Large intestine (tissue), 3 donors: ENCODE measurements around the gene NUAK2. TPM values are rescaled to one million over a fixed set of nuclear protein-coding genes. Genes with fewer than 3 reads are reported as not detected.

Experiments used
- DNase-seq, 2 donors: peaks; one replicate each; pipeline versions ENCODE4 v3.0.0 to v3.0.0-alpha.2; 2013
- H3K27ac ChIP-seq: one replicate; pipeline ENCODE4 v1.5.1; 2013; ENCODE audit warnings: low read length
- H3K27me3 ChIP-seq: 2 replicates; pipeline ENCODE4 v1.6.1; 2013; ENCODE audit warnings: low read length; ENCODE audit not compliant: control insufficient read depth, insufficient read depth
- H3K36me3 ChIP-seq: 2 replicates; pipeline ENCODE4 v1.6.1; 2013; ENCODE audit warnings: low read length; ENCODE audit not compliant: control insufficient read depth, insufficient read depth
- H3K4me1 ChIP-seq: one replicate; pipeline ENCODE4 v1.6.1; 2013; ENCODE audit warnings: low read length; ENCODE audit not compliant: control insufficient read depth, insufficient read depth
- H3K4me3 ChIP-seq: one replicate; pipeline ENCODE4 v1.5.1; 2013; ENCODE audit warnings: low read length
- H3K9me3 ChIP-seq: one replicate; pipeline ENCODE4 v1.6.1; 2013; ENCODE audit warnings: mild to moderate bottlenecking, low read depth, low read length, moderate library complexity; ENCODE audit not compliant: control insufficient read depth
- WGBS: methylation state at CpG from one replicate; pipeline ENCODE4 v1.1.5; 2013; ENCODE audit warnings: low lambda C conversion rate; ENCODE audit not compliant: insufficient coverage; 5-methylcytosine and 5-hydroxymethylcytosine counted together
- polyA plus RNA-seq: library from polyadenylated mRNA; unstranded; fragments of 120-200 nt; gene quantifications from one replicate; pipeline ENCODE4 v1.2.1, GENCODE V29; 2013

The NUAK2 gene
- polyA plus RNA-seq, 1 donor = 8.5 TPM

DNA sequence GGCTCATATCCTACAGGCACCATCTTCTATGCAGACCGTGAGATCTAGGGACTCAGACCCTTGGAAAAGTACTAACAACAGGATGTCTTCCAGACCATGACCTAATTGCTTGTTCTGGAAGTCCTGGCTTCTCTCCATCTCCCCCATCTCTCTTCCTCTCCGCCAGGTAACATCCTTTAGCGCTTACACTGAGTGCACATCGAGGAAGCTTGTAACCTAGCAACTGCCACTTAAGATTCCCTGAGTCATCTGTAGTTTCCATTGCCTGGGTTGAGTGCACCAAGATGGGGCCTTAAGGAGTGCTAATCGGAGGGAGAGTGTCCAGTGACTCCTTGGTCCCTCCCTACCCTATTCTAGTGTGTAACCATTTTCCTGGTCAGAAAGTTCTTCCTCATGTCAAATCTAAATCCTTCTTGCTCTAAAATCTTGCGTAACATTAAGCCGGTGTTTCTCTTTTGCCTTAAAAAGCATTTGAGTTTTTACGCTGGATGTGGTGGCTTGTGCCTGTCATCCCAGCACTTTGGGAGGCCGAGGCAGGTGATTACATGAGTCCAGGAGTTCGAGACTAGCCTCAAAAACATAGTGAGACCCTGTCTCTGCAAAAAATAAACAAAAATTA lies 25.5 kb upstream of the NUAK2 start:
- DNase-seq = no peak
- no peaks in the 10 kb centered on the region for H3K36me3 ChIP-seq
- 100% methylated on average over 1 of the region's 10 CpGs for WGBS

DNA sequence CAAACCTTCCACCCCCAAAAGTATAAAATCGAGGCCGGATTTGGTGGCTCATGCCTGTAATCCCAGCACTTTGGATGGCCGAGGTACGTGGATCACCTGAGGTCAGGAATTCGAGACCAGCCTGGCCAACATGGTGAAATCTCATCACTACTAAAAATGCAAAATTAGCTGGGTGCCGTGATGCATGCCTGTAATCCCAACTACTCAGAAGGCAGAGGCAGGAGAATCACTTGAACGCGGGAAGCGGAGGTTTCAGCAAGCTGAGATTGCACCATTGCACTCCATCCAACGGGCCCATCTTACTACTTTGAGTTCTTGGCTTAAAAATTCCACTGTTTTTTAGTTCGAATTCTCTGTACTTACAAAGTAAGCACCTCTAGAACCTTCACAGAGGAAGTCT lies 24.2 kb upstream of the NUAK2 start:
- no peak overlapping the region for H3K4me3 ChIP-seq
- peaks cover 3% of the 10 kb centered on the region for H3K9me3 ChIP-seq
- H3K36me3 ChIP-seq = no peaks in the 10 kb centered on the region
- H3K27me3 ChIP-seq = peaks cover 49% of the 10 kb centered on the region
- no peak for DNase-seq
- 87% methylated on average over 3 of the region's 11 CpGs for WGBS
- H3K27ac ChIP-seq = no peak overlapping the region
- peaks cover 9% of the 10 kb centered on the region for H3K4me1 ChIP-seq

More for the DNA sequence above, 25.5 kb upstream of the NUAK2 start:
- no peak overlapping the region for H3K4me3 ChIP-seq
- H3K4me1 ChIP-seq = peaks cover 9% of the 10 kb centered on the region
- H3K27ac ChIP-seq = no peak overlapping the region
- peaks cover 3% of the 10 kb centered on the region for H3K9me3 ChIP-seq
- peaks cover 49% of the 10 kb centered on the region for H3K27me3 ChIP-seq

DNA sequence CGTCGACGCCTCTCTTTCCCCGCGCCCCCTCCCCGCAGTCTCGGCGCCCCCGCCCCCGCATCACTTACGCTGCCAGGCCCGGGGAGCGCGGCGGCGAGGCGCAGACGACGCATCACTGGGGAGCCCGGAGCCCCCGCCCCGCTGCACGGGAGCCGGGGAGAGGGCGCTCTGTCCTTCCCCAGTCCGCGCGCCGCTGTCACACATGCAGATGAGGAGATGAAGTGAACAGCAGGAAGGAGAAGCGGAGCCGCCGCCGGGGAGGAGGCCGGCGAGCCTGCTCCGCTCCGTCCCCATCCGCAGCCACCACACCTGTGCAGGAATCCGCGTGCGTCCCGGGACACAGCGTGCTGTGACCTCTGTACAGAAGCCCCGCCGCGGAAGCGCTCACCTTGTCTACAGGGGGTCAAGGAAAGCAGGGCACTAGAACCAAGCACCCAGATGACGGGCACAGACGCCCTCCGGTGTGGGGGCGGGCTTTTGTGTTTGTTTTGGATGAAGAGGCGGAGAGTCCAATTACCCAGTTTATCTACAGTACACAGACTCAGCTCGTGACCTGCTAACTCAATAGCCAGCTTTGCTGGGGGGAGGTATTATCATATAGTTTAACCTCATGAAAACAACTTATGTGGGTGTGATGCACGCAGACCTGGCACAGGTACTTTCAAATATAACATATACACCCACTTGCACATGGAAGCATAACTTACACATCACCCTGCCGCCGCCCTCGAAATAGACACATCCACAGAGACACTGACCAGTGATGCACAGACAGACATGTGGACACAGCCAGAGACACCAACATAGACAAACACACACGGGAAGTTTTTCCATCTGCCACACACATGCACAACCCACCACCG lies 22.8 kb upstream of the NUAK2 start:
- no peaks in the 10 kb centered on the region for H3K36me3 ChIP-seq
- peaks cover 9% of the 10 kb centered on the region for H3K4me1 ChIP-seq
- peak in 1 of 2 donors; percentile 62 for DNase-seq
- WGBS = 0% methylated on average over 1 of the region's 59 CpGs
- no peak overlapping the region for H3K27ac ChIP-seq
- H3K4me3 ChIP-seq = peak overlapping the region; percentile 9
- H3K27me3 ChIP-seq = peaks cover 49% of the 10 kb centered on the region
- H3K9me3 ChIP-seq = peaks cover 3% of the 10 kb centered on the region

DNA sequence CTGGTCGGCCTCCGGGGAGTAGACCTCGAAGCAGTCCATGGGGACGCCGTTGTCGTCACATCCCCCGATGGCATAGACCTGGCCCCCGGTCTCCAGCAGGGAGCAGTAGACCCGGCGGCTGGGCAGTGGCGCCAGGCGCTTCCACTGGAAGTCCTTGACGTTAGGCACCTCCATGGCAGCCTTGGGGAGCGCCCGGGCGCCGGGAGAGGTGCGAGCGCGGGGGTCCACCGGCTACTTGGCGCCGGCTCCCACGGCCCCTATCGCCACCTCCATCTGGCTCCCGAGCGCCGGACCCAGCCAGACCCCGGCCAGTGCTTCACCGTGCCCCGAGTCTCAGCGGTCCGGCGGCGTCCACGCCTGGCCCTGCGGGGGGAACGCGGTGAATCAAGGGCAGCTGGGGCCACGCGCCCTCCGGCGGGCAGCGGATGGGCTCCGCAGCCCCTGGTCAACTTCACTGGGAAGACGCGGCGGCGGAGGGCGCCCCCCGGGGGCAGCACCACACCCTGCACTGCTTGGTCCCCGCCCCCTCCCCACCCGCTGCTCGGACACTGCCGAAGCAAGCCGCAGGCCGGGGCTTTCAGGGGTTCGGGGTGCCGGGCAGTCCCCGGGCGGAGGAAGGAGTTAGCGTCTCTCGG lies 22.0 kb upstream of the NUAK2 start:
- peaks cover 3% of the 10 kb centered on the region for H3K9me3 ChIP-seq
- no peak for DNase-seq
- no peak overlapping the region for H3K27ac ChIP-seq
- peaks cover 9% of the 10 kb centered on the region for H3K4me1 ChIP-seq
- no peaks in the 10 kb centered on the region for H3K36me3 ChIP-seq
- no CpG with 5 or more reads among the region's 63 CpGs for WGBS
- peaks cover 49% of the 10 kb centered on the region for H3K27me3 ChIP-seq
- peak overlapping the region; percentile 9 for H3K4me3 ChIP-seq

GRCh38 chr1:205342986-205343385 lies 21.4 kb upstream of the NUAK2 start:
- WGBS = 60% methylated on average over 2 of the region's 12 CpGs
- H3K4me3 ChIP-seq = no peak overlapping the region

DNA sequence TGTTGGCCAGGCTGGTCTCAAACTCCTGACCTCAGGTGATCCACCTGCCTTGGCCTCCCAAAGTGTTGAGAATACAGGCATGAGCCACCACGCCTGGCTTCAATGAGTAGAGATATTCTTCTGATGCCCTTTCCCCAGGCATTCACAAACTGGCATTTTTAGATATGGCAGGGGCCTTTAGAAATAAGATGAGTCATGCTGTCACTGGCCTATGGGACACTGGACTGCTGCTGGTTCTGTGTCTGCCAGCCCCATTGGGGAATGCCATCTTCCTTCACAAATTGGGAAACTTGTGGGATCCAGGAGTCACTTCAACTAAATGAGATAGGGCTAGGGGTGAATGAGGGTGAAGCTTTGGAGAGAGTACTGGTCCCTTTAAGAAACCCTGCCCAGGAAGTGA lies 19.1 kb upstream of the NUAK2 start:
- no peaks in the 10 kb centered on the region for H3K36me3 ChIP-seq
- H3K27ac ChIP-seq = no peak overlapping the region
- no CpG with 5 or more reads among the region's 1 CpG for WGBS
- peaks cover 11% of the 10 kb centered on the region for H3K4me1 ChIP-seq
- no peak for DNase-seq
- H3K4me3 ChIP-seq = no peak overlapping the region
- peaks cover 35% of the 10 kb centered on the region for H3K27me3 ChIP-seq
- peaks cover 3% of the 10 kb centered on the region for H3K9me3 ChIP-seq

More at GRCh38 chr1:205342986-205343385, 21.4 kb upstream of the NUAK2 start:
- Histone ChIP-seq H3K4me1 (peaks cover 9% of the 10 kb centered on the region), H3K27ac (no peak overlapping the region), H3K36me3 (no peaks in the 10 kb centered on the region), H3K9me3 (peaks cover 3% of the 10 kb centered on the region), H3K27me3 (peaks cover 49% of the 10 kb centered on the region)
- DNase-seq = no peak

DNA sequence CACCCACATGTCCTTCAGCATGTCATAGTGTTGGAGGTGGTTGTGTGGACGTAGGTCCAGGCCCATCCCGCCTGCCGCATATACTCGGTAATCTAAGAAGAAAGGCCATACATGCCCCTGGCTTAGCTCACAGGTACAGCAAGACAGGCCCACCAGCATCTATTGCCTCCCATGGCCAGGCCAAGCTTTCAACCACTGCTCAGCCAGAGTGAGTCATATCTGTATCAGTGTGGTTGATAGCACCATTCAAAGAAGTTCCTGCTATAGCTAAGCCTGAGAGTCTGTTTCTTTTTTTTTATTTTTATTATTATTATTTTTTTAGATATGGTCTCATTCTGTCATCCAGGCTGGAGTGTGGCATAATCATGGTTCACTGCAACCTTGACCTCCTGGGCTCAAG lies 18.2 kb upstream of the NUAK2 start:
- H3K36me3 ChIP-seq = no peaks in the 10 kb centered on the region
- H3K4me3 ChIP-seq = no peak overlapping the region
- H3K4me1 ChIP-seq = peaks cover 12% of the 10 kb centered on the region
- DNase-seq = no peak
- no peak overlapping the region for H3K27ac ChIP-seq
- no CpG with 5 or more reads among the region's 4 CpGs for WGBS
- H3K27me3 ChIP-seq = peaks cover 27% of the 10 kb centered on the region
- H3K9me3 ChIP-seq = peaks cover 3% of the 10 kb centered on the region

GRCh38 chr1:205339197-205339702 lies 17.7 kb upstream of the NUAK2 start:
- no peak overlapping the region for H3K4me3 ChIP-seq
- peaks cover 10% of the 10 kb centered on the region for H3K4me1 ChIP-seq
- no peaks in the 10 kb centered on the region for H3K36me3 ChIP-seq
- no peak overlapping the region for H3K27ac ChIP-seq
- peaks cover 22% of the 10 kb centered on the region for H3K27me3 ChIP-seq
- no peak for DNase-seq
- no CpG with 5 or more reads among the region's 21 CpGs for WGBS
- H3K9me3 ChIP-seq = peaks cover 3% of the 10 kb centered on the region

DNA sequence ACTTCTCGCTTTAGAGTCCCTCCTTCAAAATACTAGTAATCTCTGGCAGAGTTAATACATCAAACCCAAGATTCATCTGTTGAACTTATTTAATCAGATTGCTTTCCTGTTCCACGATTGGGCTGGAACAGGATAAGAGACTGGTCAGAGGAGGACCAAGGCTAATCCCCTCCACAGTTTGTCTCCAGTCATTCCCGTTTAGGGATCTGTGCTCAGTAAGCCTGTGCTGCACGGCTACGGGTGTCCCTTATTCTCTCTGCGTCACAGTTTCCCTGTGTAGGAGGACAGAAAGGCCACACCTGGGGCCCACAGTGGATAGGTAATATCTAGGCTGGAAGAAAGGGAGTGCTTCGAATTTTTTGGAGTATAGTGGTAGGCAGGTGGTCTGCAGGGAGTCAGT lies 16.5 kb upstream of the NUAK2 start:
- Histone ChIP-seq H3K27me3 (peaks cover 10% of the 10 kb centered on the region), H3K9me3 (peaks cover under 1% of the 10 kb centered on the region), H3K4me1 (peaks cover 3% of the 10 kb centered on the region), H3K27ac (no peak overlapping the region), H3K36me3 (no peaks in the 10 kb centered on the region), H3K4me3 (no peak overlapping the region)
- no CpG with 5 or more reads among the region's 7 CpGs for WGBS
- no peak for DNase-seq

DNA sequence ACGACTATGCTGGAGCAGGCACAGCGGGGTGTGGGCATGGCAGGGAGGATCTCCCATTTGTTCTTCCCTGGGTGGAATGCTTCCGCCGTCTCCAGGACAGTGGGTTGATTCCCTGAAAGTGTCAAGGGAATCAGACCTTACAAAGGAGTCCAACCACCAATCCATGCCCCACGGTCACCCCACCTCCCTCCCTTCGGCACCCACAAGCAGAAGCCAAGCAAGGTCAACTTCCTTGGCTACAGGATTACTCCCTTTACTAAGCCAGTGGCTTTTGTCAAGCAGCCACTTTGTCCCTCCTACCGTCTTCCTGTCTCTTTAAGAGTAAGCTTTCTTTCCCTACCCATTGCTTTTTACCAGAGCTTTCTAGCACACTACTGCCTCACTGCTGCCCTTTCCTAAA lies 15.9 kb upstream of the NUAK2 start:
- no peak overlapping the region for H3K27ac ChIP-seq
- no peaks in the 10 kb centered on the region for H3K36me3 ChIP-seq
- peaks cover 4% of the 10 kb centered on the region for H3K27me3 ChIP-seq
- no peak for DNase-seq
- peaks cover 3% of the 10 kb centered on the region for H3K4me1 ChIP-seq
- no peaks in the 10 kb centered on the region for H3K9me3 ChIP-seq
- H3K4me3 ChIP-seq = no peak overlapping the region
- 100% methylated on average over 1 of the region's 7 CpGs for WGBS
